Measurements from ENCODE around the gene DBNL. TPM values are rescaled to one million over a fixed set of nuclear protein-coding genes. Genes with fewer than 3 reads are reported as not detected.

Gene DBNL
- total RNA-seq, 4 donors from 2014 or later = 113 to 139 (median 126) TPM

GRCh38 chr7:44064791-44065430 is 20.4 kb downstream of the DBNL start:
- WGBS, 2 donors = 14 to 22% methylated on average over 8 to 17 of the region's 33 CpGs
- H3K4me1 ChIP-seq = peaks cover 0 to 36% (median 17%) of the 10 kb centered on the region in 4 donors
- no peak overlapping the region for H3K27ac ChIP-seq
- no peak for TF ChIP-seq POLR2A (IDR thresholded peaks at IDR 0.05)
- TF ChIP-seq EP300 (IDR thresholded peaks at IDR 0.05) = no peak
- TF ChIP-seq CTCF (IDR thresholded peaks at IDR 0.05) = no peak
- H3K36me3 ChIP-seq = peaks cover 0 to 28% (median 11%) of the 10 kb centered on the region in 3 donors
- H3K4me3 ChIP-seq = no peak overlapping the region
- DNase-seq (ENCODE audit: low spot score in 2 of 2) = no peak
- no peaks in the 10 kb centered on the region for H3K27me3 ChIP-seq
- no peaks in the 10 kb centered on the region for H3K9me3 ChIP-seq

GRCh38 chr7:44065431-44066110 is 21.1 kb downstream of the DBNL start, which contains the start of gene PGAM2:
Gene PGAM2, minus strand, starts transcription at chr7:44065567. Its CDS starts 38 bp downstream, at chr7:44065529.
- no peak for DNase-seq (ENCODE audit: low spot score in 2 of 2)
- Histone ChIP-seq H3K4me3 (no peak within 1 kb of the TSS), H3K36me3 (peaks cover 0 to 22% (median 6%) of the 10 kb centered on the region in 3 donors), H3K9me3 (no peaks in the 10 kb centered on the region), H3K27me3 (no peaks in the 10 kb centered on the region), H3K4me1 (peaks cover 0 to 36% (median 17%) of the 10 kb centered on the region in 4 donors), H3K27ac (no peak within 1 kb of the TSS)
- WGBS, 2 donors = 23 to 26% methylated on average over 12 to 14 of the region's 14 CpGs
- TF ChIP-seq CTCF (IDR thresholded peaks at IDR 0.05) (no peak), EP300 (IDR thresholded peaks at IDR 0.05) (no peak), POLR2A (IDR thresholded peaks at IDR 0.05) (no peak)

GRCh38 chr7:44066111-44066460 is 21.6 kb downstream of the DBNL start:
- DNase-seq (ENCODE audit: low spot score in 2 of 2) = no peak
- Histone ChIP-seq H3K4me1 (peaks cover 0 to 36% (median 17%) of the 10 kb centered on the region in 4 donors), H3K27ac (no peak overlapping the region), H3K9me3 (no peaks in the 10 kb centered on the region), H3K4me3 (no peak overlapping the region), H3K27me3 (no peaks in the 10 kb centered on the region), H3K36me3 (peaks cover 0 to 17% (median under 1%) of the 10 kb centered on the region in 3 donors)
- TF ChIP-seq CTCF (IDR thresholded peaks at IDR 0.05) (no peak), POLR2A (IDR thresholded peaks at IDR 0.05) (no peak), EP300 (IDR thresholded peaks at IDR 0.05) (no peak)
- WGBS, 2 donors = 42 to 51% methylated on average over 6 of the region's 6 CpGs

- Histone ChIP-seq H3K27ac (no peak overlapping the region), H3K4me1 (peaks cover 0 to 36% (median 18%) of the 10 kb centered on the region in 4 donors), H3K36me3 (peaks cover 0 to 12% (median 0%) of the 10 kb centered on the region in 3 donors), H3K9me3 (no peaks in the 10 kb centered on the region), H3K4me3 (no peak overlapping the region), H3K27me3 (no peaks in the 10 kb centered on the region)
- no peak for DNase-seq (ENCODE audit: low spot score in 2 of 2)
- TF ChIP-seq POLR2A (IDR thresholded peaks at IDR 0.05) (no peak), EP300 (IDR thresholded peaks at IDR 0.05) (no peak), CTCF (IDR thresholded peaks at IDR 0.05) (no peak)
- 78 to 88% methylated on average over 7 of the region's 7 CpGs for WGBS, 2 donors
Observed at GRCh38 chr7:44066494-44067063, 22.1 kb downstream of the DBNL start.

All from tibial nerve (tissue), 4 donors.